ENCODE measurements around the gene CYP4F22. TPM values are rescaled to one million over a fixed set of nuclear protein-coding genes. Genes with fewer than 3 reads are reported as not detected.
A peak's percentile ranks its signal among the peaks of the same experiment; 100 is the strongest.
"Not testable (repeated sequence)": the region's sequence is repeated elsewhere in the genome, so short reads cannot be mapped to it uniquely, and the experiment has no call there.

CYP4F22 gene
- total and polyA plus RNA-seq, 2 donors from 2014 or later = 0.09 TPM; not detected in 1

GRCh38 chr19:15507068-15508034 lies 974 bp upstream of the CYP4F22 start:
- no peak for TF ChIP-seq CTCF (IDR thresholded peaks at IDR 0.05; ENCODE audit: borderline replicate concordance, extremely low read depth, insufficient read depth)
- intact Hi-C loops (cut with DNase I) = no loop called here
- H3K9me3 ChIP-seq (ENCODE audit: control insufficient read depth in 2 of 3, insufficient read depth in 1 of 3, low read length in 3 of 3) = no peaks in the 10 kb centered on the region
- no peak overlapping the region for H3K27ac ChIP-seq (ENCODE audit: low read depth in 2 of 2, low read length in 2 of 2)
- H3K27me3 ChIP-seq (ENCODE audit: control insufficient read depth, insufficient read depth, low read length) = peaks cover 9% of the 10 kb centered on the region
- H3K9ac ChIP-seq (ENCODE audit: low read length in 3 of 3) = no peak overlapping the region
- no peak overlapping the region for H3K4me3 ChIP-seq (ENCODE audit: low read length in 3 of 3)
- H3K36me3 ChIP-seq (ENCODE audit: control insufficient read depth in 2 of 3, insufficient read depth in 3 of 3, low read length in 3 of 3) = no peaks in the 10 kb centered on the region
- no peaks in the 10 kb centered on the region for H3K4me1 ChIP-seq (ENCODE audit: control insufficient read depth in 2 of 3, insufficient read depth in 2 of 3, low read depth in 1 of 3, low read length in 3 of 3)
- FAIRE-seq (no peak), DNase-seq (peak; percentile 26 to 63 (median 53))

DNA sequence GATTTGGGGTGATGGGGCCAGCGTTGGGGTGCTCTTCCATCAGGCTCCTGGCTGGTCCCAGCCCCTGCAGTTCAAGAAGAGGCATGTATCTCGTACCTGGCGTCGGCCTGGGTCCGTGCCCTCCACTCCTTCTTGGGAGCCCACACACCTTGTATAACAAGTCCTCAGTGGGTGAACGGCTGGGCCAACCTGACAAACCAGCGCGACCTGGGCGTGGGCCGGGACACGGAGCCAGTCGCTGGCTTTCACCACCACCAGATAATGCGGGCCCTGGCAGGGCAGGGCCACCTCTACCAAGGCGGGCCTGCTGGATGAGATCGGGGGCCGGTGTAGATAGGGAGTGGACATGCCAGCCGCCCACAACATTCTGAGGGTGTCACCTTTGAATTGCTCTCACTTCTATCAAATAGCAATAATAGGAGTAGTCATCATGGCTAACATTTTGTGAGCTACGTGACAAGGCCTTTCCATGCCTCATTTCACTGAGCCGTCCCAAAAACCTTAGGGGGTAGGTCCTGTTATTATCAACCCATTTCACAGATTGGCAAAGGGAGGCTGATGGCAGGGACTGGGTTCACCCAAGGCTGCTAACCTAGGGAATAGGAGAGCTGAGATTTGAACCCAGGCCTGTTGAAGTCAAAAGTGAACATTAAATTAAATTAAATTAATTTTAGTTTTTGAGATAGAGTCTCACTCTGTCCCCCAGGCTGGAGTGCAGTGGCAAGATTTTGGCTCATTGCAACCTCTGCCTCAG lies 3.5 kb downstream of the CYP4F22 start:
- no peak overlapping the region for H3K27ac ChIP-seq (ENCODE audit: low read depth in 2 of 2, low read length in 2 of 2)
- FAIRE-seq = no peak
- H3K4me3 ChIP-seq (ENCODE audit: low read length in 3 of 3) = no peak overlapping the region
- DNase-seq = peak in 1 of 5 donors; percentile 59
- no peaks in the 10 kb centered on the region for H3K9me3 ChIP-seq (ENCODE audit: control insufficient read depth in 2 of 3, insufficient read depth in 1 of 3, low read length in 3 of 3)
- no peaks in the 10 kb centered on the region for H3K4me1 ChIP-seq (ENCODE audit: control insufficient read depth in 2 of 3, insufficient read depth in 2 of 3, low read depth in 1 of 3, low read length in 3 of 3)
- peaks cover 9% of the 10 kb centered on the region for H3K27me3 ChIP-seq (ENCODE audit: control insufficient read depth, insufficient read depth, low read length)
- no peak overlapping the region for H3K9ac ChIP-seq (ENCODE audit: low read length in 3 of 3)
- intact Hi-C loops (cut with DNase I) = no loop called here
- no peaks in the 10 kb centered on the region for H3K36me3 ChIP-seq (ENCODE audit: control insufficient read depth in 2 of 3, insufficient read depth in 3 of 3, low read length in 3 of 3)
- no peak for TF ChIP-seq CTCF (IDR thresholded peaks at IDR 0.05; ENCODE audit: borderline replicate concordance, extremely low read depth, insufficient read depth)

DNA sequence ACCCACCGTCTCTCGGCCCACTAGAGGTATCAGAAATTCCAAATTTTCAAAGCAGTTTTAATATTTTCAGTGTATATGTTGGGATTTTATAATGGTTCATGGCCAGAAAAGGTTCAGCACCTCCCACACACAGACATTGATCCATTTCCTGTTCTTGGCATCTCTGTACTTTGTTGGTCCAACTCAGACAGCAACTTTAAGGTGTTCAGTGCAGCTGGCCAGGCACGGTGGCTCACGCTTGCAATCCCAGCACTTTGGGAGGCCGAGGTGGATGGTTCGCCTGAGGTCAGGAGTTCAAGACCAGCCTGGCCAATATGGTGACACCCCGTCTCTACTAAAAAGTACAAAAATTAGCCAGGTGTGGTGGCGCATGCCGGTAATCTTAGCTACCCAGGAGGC lies 6.9 kb downstream of the CYP4F22 start:
- peak in 1 of 5 donors; percentile 36 for DNase-seq
- H3K36me3 ChIP-seq (ENCODE audit: control insufficient read depth in 2 of 3, insufficient read depth in 3 of 3, low read length in 3 of 3); H3K4me3 ChIP-seq (ENCODE audit: low read length in 3 of 3); H3K9ac ChIP-seq (ENCODE audit: low read length in 3 of 3); FAIRE-seq; H3K27me3 ChIP-seq (ENCODE audit: control insufficient read depth, insufficient read depth, low read length); H3K27ac ChIP-seq (ENCODE audit: low read depth in 2 of 2, low read length in 2 of 2); H3K4me1 ChIP-seq (ENCODE audit: control insufficient read depth in 2 of 3, insufficient read depth in 2 of 3, low read depth in 1 of 3, low read length in 3 of 3); intact Hi-C loops (cut with DNase I); H3K9me3 ChIP-seq (ENCODE audit: control insufficient read depth in 2 of 3, insufficient read depth in 1 of 3, low read length in 3 of 3): not testable (repeated sequence)

GRCh38 chr19:15516363-15516762 lies 8.0 kb downstream of the CYP4F22 start:
- Histone ChIP-seq H3K4me1 (ENCODE audit: control insufficient read depth in 2 of 3, insufficient read depth in 2 of 3, low read depth in 1 of 3, low read length in 3 of 3) (no peaks in the 10 kb centered on the region), H3K27me3 (ENCODE audit: control insufficient read depth, insufficient read depth, low read length) (no peaks in the 10 kb centered on the region), H3K9ac (ENCODE audit: low read length in 3 of 3) (no peak overlapping the region), H3K36me3 (ENCODE audit: control insufficient read depth in 2 of 3, insufficient read depth in 3 of 3, low read length in 3 of 3) (no peaks in the 10 kb centered on the region), H3K4me3 (ENCODE audit: low read length in 3 of 3) (no peak overlapping the region), H3K27ac (ENCODE audit: low read depth in 2 of 2, low read length in 2 of 2) (no peak overlapping the region), H3K9me3 (ENCODE audit: control insufficient read depth in 2 of 3, insufficient read depth in 1 of 3, low read length in 3 of 3) (no peaks in the 10 kb centered on the region)
- DNase-seq = no peak
- intact Hi-C loops (cut with DNase I) = no loop called here
- TF ChIP-seq CTCF (IDR thresholded peaks at IDR 0.05; ENCODE audit: borderline replicate concordance, extremely low read depth, insufficient read depth) = no peak
- no peak for FAIRE-seq
